Germinal center (tissue), 1 donor: Measurements from ENCODE around the gene TMEM147.
"Not testable (repeated sequence)": the region's sequence is repeated elsewhere in the genome, so short reads cannot be mapped to it uniquely, and the experiment has no call there.

Experiments
- DNase-seq: peaks from one replicate; pipeline ENCODE4 v3.0.0; 2012; ENCODE audit warnings: mixed read lengths, low spot score

The TMEM147 gene

GRCh38 chr19:35563207-35563829 is 17.9 kb downstream of the TMEM147 start, which contains the start of gene ATP4A:
TSS of gene ATP4A (minus strand) at chr19:35563658. CDS start at chr19:35563629, 29 bp downstream.
- DNase-seq: no peak

GRCh38 chr19:35565016-35565856 is 19.8 kb downstream of the TMEM147 start:
- no peak for DNase-seq

GRCh38 chr19:35566738-35567137 is 21.3 kb downstream of the TMEM147 start:
- no peak for DNase-seq

GRCh38 chr19:35569281-35569781 is 23.9 kb downstream of the TMEM147 start:
- DNase-seq: no peak

DNA sequence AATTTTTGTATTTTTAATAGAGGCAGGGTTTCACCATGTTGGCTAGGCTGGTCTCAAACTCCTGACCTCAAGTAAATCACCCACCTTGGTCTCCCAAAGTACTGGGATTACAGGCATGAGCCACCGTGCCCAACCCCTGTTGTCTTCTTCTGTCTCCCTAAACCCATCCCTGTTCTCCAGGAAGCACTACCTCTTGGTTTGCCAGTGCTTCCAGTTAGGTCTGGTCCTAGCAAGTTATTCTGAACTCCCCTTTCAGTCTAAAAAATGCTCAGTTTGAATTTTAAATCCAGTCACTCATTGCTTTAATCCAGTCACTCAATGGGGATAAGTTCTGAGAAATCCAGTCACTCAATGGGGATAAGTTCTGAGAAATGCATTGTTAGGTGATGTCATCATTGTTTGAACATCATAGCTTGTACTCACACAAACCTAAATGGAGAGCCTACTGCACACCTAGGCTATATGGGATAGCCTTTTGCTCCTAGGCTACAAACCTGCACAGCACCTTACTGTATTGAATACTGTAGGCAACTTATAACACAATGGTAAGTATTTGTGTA is 26.1 kb downstream of the TMEM147 start:
- no peak for DNase-seq

DNA sequence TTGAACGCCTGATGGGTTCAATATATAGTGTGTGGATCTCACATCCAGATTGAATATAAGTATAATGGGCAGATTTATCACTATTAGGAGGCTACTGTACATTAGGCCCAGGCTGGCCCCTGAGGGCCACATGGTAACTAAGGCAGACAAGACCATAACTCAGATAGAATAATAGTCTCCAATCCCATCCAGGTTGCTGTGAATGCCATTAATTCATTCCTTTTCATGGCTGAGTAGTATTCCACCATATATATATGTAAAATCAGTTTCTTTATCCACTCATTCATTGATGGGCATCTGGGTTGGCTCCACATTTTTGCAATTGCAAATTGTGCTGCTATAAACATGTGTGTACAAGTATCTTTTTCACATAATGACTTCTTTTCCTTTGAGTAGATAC is 32.5 kb downstream of the TMEM147 start:
- DNase-seq: no peak

DNA sequence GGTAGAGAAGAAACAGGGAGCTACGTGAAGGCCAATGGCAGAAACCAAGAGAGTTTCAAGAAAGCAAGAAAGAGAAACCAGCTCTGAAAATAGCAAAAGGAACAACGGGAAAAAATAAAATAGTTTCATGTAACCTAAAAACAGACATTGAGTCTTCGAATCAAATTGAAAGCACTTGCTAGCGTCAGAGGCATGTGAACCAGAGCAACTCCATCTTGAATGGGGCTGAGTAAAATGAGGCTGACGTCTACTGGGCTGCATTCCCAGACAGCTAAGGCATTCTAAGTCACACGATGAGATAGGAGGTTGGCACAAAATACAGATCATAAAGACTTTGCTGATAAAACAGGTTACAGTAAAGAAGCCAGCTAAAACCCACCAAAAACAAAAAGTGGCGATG is 33.3 kb downstream of the TMEM147 start:
- no peak for DNase-seq

DNA sequence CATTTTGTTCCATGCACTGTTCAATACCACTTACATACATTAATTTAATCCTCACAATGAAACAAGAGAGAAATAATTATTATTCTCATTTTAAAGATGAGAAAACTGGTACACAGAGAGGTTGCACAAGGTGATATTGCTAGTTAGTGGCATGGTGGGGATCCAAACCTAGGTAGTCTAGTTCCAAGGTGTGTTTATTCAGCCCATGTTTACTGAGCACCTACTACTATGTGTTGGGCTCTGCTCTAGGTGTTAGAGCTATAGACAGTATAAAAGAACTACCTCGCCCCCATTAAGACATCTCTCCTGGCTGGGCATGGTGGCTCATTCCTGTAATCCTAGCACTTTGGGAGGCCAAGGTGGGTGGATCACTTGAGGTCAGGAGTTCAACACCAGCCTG is 37.3 kb downstream of the TMEM147 start:
- DNase-seq: no peak

DNA sequence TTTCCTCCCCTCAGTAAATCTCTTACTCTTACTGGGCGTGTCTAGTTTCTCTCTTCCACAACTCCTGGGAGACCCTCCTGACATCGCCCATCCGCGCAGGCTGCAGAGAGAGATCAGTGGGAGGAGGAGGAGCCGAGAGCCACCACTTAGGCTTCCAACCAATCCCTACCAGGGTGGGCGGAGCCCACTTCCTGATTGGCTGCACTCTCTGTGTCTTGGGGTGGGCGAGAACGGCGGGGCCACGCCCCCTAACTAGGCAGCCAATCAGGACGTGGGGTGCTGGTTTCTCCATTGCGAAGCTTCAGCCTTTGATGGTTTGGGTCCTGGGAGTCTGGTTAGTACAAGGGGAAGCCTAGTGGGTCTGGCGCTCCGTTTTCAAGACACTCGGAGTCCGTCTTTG is 40.4 kb downstream of the TMEM147 start, which contains the start of gene PMIS2:
Gene PMIS2, plus strand, starts transcription at position 326 of the 400 bp plus-strand sequence. CDS start 87 bp downstream, outside the sequence.
- peak; percentile 40 for DNase-seq

DNA sequence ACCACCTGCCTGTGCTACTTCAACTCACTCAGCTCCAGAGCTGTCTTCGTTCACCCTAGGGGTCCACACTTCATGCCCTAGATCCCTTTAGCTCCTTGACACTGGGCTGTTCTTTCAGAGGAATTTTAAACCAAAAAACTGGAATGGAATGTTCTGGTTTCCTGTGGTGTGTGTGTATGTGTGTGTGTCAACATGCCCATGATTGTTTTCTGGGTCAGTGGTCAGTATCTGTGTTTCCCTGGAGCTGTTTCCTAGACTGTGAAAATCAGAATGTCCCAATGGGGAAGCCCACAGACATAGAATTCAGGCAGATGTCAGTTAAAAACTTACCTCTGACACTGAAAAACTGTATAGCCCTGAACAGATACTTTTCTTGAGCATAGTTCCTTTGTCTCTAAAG is 41.9 kb downstream of the TMEM147 start:
- no peak for DNase-seq

- no peak for DNase-seq
These were observed 45.4 kb downstream of the TMEM147 start for GRCh38 chr19:35590875-35591274.

DNA sequence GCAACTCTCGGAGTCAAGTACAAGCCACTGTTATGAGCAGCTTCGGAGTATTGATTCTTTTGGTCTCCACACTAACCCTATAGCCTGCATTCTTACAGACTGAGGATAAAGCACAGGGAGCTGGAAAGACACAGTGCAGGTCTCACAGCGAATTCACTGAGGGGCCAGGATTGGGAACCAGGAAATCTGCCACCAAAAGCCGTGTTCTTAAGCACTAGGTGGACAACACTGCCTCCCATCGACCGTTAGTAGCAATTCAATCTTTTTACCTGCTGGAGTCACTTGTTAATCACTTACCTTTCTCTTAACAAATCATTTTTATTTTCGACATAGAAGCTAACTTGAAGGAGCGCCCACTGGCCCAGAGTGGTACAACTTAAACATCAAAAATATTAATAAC is 46.8 kb downstream of the TMEM147 start:
- peak; percentile 65 for DNase-seq

DNA sequence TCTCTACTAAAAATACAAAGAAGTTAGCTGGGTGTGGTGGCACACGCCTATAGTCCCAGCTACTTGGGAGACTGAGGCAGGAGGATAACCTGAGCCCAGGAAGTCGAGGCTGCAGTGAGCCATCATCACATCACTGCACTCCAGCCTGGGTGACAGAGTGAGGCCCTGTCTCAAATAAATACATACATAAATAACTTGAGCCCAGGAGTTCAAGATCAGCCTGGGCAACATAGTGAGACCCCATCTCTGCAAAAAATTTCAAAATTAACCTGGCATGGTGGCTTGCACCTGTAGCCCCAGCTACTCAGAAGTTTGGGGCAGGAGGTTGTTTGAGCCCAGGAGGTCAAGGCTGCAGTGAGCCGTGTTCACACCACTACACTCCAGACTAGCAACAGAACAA is 49.6 kb downstream of the TMEM147 start:
- not testable (repeated sequence) for DNase-seq

GRCh38 chr19:35595928-35596327 is 50.5 kb downstream of the TMEM147 start:
- DNase-seq: no peak

DNA sequence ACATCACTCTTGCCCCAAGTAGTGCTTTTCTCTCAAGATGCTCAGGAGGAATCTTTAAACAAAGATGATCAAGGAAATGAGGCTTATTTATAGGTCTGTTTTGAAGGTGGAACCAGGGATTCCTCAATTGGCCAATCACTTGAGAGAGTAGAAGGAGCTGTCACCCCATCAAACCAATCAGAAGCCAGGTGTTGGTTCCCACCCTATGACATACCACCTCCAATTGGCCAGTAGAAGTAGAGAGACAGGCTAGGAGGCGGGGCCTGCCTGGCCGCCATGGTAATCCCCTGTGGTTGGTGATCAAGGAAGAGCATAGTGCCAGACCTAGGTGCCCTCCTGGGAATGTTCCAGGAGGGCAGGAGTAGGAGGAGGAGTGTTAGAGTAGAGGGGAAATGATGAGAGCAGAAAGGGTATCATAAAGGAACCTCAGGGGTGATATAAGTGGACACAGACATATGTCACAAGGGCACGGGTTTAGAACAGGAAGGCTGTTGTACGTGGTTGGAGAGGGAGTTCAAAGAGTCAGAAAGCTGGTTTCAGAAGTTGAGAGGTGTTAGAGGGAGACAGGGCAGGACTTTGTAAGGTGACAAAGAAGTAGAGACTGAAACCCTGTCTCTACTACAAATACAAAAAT is 51.1 kb downstream of the TMEM147 start:
- peak; percentile 66 for DNase-seq
